Thyroid gland (tissue), 4 donors: ENCODE results near the gene ACTN2. TPM values are rescaled to one million over a fixed set of nuclear protein-coding genes. Genes with fewer than 3 reads are reported as not detected.

Source experiments
- DNase-seq, 2 donors: peaks; one replicate each; pipeline ENCODE4 v3.0.0-alpha.2; 2019
- H3K27ac ChIP-seq, 3 donors: fragments of 200-600 bp; sonication (generic); 1 replicate in 2 of 3; 2 replicates in 1 of 3; pipeline ENCODE4 v1.5.1; 2016 to 2019; ENCODE audit warnings: mild to moderate bottlenecking in 1 of 3, moderate library complexity in 1 of 3
- H3K27me3 ChIP-seq: fragments of 200-600 bp; sonication (generic); one replicate; pipeline ENCODE4 v1.5.1; 2019
- H3K36me3 ChIP-seq, 2 donors: fragments of 200-600 bp; sonication (generic); one replicate each; pipeline ENCODE4 v1.5.1; 2016 to 2019
- H3K4me1 ChIP-seq, 2 donors: fragments of 200-600 bp; sonication (generic); one replicate each; pipeline ENCODE4 v1.5.1; 2017 to 2019
- H3K4me3 ChIP-seq, 3 donors: fragments of 200-600 bp; sonication (generic); replicated peaks in 1 of 3; 1 replicate in 2 of 3; 2 replicates in 1 of 3; pipeline ENCODE4 v1.5.1; 2016; ENCODE audit warnings: mild to moderate bottlenecking in 1 of 3
- H3K9me3 ChIP-seq: fragments of 200-600 bp; sonication (generic); one replicate; pipeline ENCODE4 v1.5.1; 2017
- POLR2A ChIP-seq, 2 donors: fragments of 450-650 bp; IDR thresholded peaks; one replicate each; pipeline ENCODE4 v1.6.1; 2017; ENCODE audit warnings: antibody characterized with exemption in 2 of 2, mild to moderate bottlenecking in 2 of 2, moderate library complexity in 1 of 2
- WGBS, 2 donors: methylation state at CpG; one replicate each; pipeline ENCODE4 v1.1.5; 2017; 5-methylcytosine and 5-hydroxymethylcytosine counted together
- intact Hi-C: fragments of 100-400 bp; cut with DNase I; formaldehyde crosslinking; loops from one replicate; pipeline ENCODE4 v1.15.1; 2023
- total RNA-seq, 4 donors: library from RNA; depleted of rRNA; stranded (reverse); fragments of >200 nt; gene quantifications; one replicate each; pipeline ENCODE4 v1.2.3, GENCODE V29; 2016
- TF ChIP-seq, protein P1 (sequence below), 6 experiments: fragments of 200-600 bp in 3 of 6; fragments of 450-650 bp in 3 of 6; sonication (generic) in 3 of 6; IDR thresholded peaks; one replicate each; pipeline ENCODE4 v1.5.1; 2016 to 2019; ENCODE audit warnings: antibody characterized with exemption in 6 of 6, mild to moderate bottlenecking in 2 of 6, inconsistent platforms in 1 of 6, moderate library complexity in 1 of 6

Gene ACTN2
- total RNA-seq, 4 donors from 2014 or later: 0.40 to 0.56 TPM; not detected in 2

DNA sequence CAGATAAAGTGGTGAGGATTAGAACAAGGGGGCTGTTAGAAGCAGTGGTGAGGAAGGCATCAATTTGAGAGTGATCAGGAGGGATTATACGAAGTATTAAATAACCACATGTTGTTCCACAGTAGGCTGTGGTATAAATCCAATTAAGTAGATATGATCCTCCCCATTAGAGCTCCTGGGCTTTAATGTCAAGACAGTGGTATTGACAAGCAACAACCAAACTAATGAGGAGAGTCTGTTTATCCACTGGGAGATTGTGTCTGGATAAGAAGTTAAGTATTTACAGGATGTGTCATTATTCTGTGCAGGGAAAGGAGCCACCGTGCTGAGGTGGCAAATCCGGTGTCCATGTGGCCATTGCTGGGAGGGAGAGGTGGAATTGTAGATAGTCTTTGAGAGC is 5.8 kb downstream of the ACTN2 start:
- H3K27me3 ChIP-seq: no peaks in the 10 kb centered on the region
- no peak overlapping the region for H3K27ac ChIP-seq
- H3K9me3 ChIP-seq: no peaks in the 10 kb centered on the region
- TF ChIP-seq POLR2A (IDR thresholded peaks at IDR 0.05): no peak
- TF ChIP-seq, protein P1, sequence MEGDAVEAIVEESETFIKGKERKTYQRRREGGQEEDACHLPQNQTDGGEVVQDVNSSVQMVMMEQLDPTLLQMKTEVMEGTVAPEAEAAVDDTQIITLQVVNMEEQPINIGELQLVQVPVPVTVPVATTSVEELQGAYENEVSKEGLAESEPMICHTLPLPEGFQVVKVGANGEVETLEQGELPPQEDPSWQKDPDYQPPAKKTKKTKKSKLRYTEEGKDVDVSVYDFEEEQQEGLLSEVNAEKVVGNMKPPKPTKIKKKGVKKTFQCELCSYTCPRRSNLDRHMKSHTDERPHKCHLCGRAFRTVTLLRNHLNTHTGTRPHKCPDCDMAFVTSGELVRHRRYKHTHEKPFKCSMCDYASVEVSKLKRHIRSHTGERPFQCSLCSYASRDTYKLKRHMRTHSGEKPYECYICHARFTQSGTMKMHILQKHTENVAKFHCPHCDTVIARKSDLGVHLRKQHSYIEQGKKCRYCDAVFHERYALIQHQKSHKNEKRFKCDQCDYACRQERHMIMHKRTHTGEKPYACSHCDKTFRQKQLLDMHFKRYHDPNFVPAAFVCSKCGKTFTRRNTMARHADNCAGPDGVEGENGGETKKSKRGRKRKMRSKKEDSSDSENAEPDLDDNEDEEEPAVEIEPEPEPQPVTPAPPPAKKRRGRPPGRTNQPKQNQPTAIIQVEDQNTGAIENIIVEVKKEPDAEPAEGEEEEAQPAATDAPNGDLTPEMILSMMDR (IDR thresholded peaks at IDR 0.05): no peak
- intact Hi-C loops: no loop called here
- no peak for DNase-seq
- H3K4me1 ChIP-seq: peaks cover 3 to 4% of the 10 kb centered on the region in 2 donors
- WGBS, 2 donors: 66 to 79% methylated on average over 3 of the region's 3 CpGs
- no peaks in the 10 kb centered on the region for H3K36me3 ChIP-seq
- no peak overlapping the region for H3K4me3 ChIP-seq

DNA sequence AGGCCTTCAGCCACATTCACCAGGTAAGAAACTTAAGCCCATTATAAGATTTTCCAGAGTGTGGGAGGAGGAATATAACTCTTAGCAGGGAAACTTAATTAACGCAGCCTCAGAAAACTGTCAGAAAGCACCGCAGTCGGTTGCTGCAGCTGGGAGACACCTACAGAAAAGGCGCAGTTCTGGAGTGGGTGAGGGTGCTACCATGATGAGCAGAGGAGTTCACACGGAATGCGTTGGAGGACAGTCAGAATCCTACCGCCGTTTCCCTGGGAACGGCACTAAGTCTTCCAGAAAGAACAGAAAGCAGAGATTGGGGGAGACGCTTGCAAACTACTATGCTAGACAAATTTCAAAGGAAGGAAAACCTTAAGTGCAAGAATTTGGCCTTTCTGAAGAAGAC is 6.4 kb downstream of the ACTN2 start:
- no peaks in the 10 kb centered on the region for H3K4me1 ChIP-seq
- TF ChIP-seq, protein P1 (IDR thresholded peaks at IDR 0.05): no peak
- TF ChIP-seq POLR2A (IDR thresholded peaks at IDR 0.05): no peak
- no peaks in the 10 kb centered on the region for H3K27me3 ChIP-seq
- DNase-seq: no peak
- no peak overlapping the region for H3K4me3 ChIP-seq
- no peak overlapping the region for H3K27ac ChIP-seq
- intact Hi-C loops: no loop called here
- WGBS, 2 donors: 85 to 87% methylated on average over 10 of the region's 10 CpGs
- H3K9me3 ChIP-seq: no peaks in the 10 kb centered on the region
- H3K36me3 ChIP-seq: no peaks in the 10 kb centered on the region

DNA sequence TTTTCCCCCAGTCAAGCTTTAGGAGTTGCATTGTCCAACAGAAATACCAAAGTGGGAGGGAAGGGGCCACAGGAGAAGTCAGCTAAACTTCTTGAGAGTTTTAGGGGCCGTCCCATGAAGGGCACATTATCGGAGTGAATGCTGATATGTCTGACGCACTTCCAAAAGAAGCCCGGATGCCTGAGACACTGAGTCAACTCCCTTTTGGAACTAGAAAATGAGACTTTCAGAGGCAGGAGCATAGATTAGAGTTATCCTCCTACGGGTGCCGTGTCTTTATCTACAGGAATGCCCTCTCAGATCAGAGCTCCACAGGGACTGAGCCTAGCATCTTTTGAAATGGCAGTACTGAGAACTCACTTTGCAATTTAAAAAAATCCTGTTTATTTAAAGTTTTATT is 13.1 kb downstream of the ACTN2 start:
- H3K27ac ChIP-seq: no peak overlapping the region
- H3K36me3 ChIP-seq: no peaks in the 10 kb centered on the region
- TF ChIP-seq, protein P1 (IDR thresholded peaks at IDR 0.05): no peak
- no peak for TF ChIP-seq POLR2A (IDR thresholded peaks at IDR 0.05)
- intact Hi-C loops: no loop called here
- DNase-seq: no peak
- no peaks in the 10 kb centered on the region for H3K27me3 ChIP-seq
- no peaks in the 10 kb centered on the region for H3K4me1 ChIP-seq
- 88 to 90% methylated on average over 6 of the region's 6 CpGs for WGBS, 2 donors
- H3K9me3 ChIP-seq: no peaks in the 10 kb centered on the region
- no peak overlapping the region for H3K4me3 ChIP-seq

DNA sequence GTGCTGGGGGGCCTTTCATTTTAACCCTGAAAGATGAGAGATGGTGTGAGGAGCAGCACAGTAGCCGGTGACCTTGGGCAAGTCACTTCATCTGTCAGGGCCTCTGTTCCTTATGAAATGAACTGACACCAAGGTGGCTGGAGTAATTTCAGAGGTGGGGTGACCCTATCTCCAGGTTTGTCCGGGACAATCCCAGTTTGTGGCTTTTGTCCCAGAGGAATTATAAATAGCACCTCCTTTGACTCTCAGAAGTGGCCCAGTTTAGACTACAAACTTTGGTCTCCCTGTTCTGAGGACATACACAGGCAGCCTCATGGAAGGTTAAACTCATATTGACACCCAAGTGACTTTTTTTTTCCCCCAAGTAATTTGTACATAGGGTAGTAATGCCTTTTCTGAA is 14.6 kb downstream of the ACTN2 start:
- H3K4me3 ChIP-seq: no peak overlapping the region
- no peaks in the 10 kb centered on the region for H3K36me3 ChIP-seq
- WGBS, 2 donors: 64 to 68% methylated on average over 2 of the region's 2 CpGs
- DNase-seq: no peak
- H3K27me3 ChIP-seq: no peaks in the 10 kb centered on the region
- H3K9me3 ChIP-seq: no peaks in the 10 kb centered on the region
- intact Hi-C loops: no loop called here
- no peak for TF ChIP-seq POLR2A (IDR thresholded peaks at IDR 0.05)
- TF ChIP-seq, protein P1 (IDR thresholded peaks at IDR 0.05): no peak
- H3K4me1 ChIP-seq: peaks cover 0 to 2% of the 10 kb centered on the region in 2 donors
- no peak overlapping the region for H3K27ac ChIP-seq

DNA sequence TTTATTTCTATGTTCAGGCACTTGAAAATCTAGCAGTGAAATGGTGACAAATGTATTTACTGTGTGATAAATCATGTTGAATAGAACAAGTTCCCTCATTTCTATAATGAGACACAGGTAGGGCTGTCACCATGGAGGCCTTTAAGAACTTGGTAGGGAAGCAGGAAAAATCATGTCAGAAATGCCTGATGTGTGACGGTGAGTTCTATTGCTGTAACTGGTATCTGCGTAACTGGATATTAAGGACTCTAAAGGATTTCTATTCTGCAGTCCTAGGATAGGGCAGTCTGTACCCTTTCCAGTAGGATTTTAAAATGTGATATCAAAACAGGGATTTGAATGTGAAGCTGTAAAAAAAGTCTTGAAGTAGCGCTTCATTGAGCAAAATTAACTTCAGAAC is 15.5 kb downstream of the ACTN2 start:
- H3K9me3 ChIP-seq: no peaks in the 10 kb centered on the region
- H3K4me3 ChIP-seq: no peak overlapping the region
- peaks cover 0 to 5% of the 10 kb centered on the region in 2 donors for H3K4me1 ChIP-seq
- 86 to 87% methylated on average over 3 of the region's 3 CpGs for WGBS, 2 donors
- no peaks in the 10 kb centered on the region for H3K27me3 ChIP-seq
- H3K36me3 ChIP-seq: no peaks in the 10 kb centered on the region
- TF ChIP-seq, protein P1 (IDR thresholded peaks at IDR 0.05): no peak
- TF ChIP-seq POLR2A (IDR thresholded peaks at IDR 0.05): no peak
- intact Hi-C loops: no loop called here
- no peak overlapping the region for H3K27ac ChIP-seq
- no peak for DNase-seq
